ENCODE results near the gene PSMG2.
"Not testable (repeated sequence)": the region's sequence is repeated elsewhere in the genome, so short reads cannot be mapped to it uniquely, and the experiment has no call there.

GRCh38 chr18:12756619-12757239 lies 53.9 kb downstream of the PSMG2 start:
- not testable (repeated sequence) for TF ChIP-seq ELK1 (IDR thresholded peaks at IDR 0.05; ENCODE audit: borderline replicate concordance, low read depth, low read length); RAD21 (IDR thresholded peaks at IDR 0.05; ENCODE audit: low read length); SMC3 (IDR thresholded peaks at IDR 0.05; ENCODE audit: low read depth, low read length); POLR2A (IDR thresholded peaks at IDR 0.05; ENCODE audit: low read depth, low read length); CEBPB (IDR thresholded peaks at IDR 0.05; ENCODE audit: low read depth, low read length); BHLHE40 (IDR thresholded peaks at IDR 0.05; ENCODE audit: low read depth, low read length)
- TF ChIP-seq, protein P1, sequence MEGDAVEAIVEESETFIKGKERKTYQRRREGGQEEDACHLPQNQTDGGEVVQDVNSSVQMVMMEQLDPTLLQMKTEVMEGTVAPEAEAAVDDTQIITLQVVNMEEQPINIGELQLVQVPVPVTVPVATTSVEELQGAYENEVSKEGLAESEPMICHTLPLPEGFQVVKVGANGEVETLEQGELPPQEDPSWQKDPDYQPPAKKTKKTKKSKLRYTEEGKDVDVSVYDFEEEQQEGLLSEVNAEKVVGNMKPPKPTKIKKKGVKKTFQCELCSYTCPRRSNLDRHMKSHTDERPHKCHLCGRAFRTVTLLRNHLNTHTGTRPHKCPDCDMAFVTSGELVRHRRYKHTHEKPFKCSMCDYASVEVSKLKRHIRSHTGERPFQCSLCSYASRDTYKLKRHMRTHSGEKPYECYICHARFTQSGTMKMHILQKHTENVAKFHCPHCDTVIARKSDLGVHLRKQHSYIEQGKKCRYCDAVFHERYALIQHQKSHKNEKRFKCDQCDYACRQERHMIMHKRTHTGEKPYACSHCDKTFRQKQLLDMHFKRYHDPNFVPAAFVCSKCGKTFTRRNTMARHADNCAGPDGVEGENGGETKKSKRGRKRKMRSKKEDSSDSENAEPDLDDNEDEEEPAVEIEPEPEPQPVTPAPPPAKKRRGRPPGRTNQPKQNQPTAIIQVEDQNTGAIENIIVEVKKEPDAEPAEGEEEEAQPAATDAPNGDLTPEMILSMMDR (conservative IDR thresholded peaks at IDR 0.05; ENCODE audit: low read depth, low read length): not testable (repeated sequence)

All from IMR-90 (cell line).